Heart left ventricle (tissue), 16 donors: ENCODE data around the gene HOPX. TPM values are rescaled to one million over a fixed set of nuclear protein-coding genes. Genes with fewer than 3 reads are reported as not detected.

Experiments used
- ATAC-seq, 4 donors: fragments of 200-7000 bp; cut with Tn5 transposase; one replicate each; pipeline ENCODE4 v1.9.1; 2020 to 2022; ENCODE audit warnings: moderate library complexity in 4 of 4, mild to moderate bottlenecking in 3 of 4, moderate number of reproducible peaks in 1 of 4
- DNase-seq, 5 donors: peaks; one replicate each; pipeline ENCODE4 v3.0.0-alpha.2; 2020
- H3K27ac ChIP-seq, 12 donors: fragments of 200-600 bp; sonication (generic) in 4 of 12; one replicate each; pipeline versions ENCODE4 v1.5.0 to v1.8.0; 2016 to 2022; ENCODE audit warnings: mild to moderate bottlenecking in 2 of 12
- H3K27me3 ChIP-seq, 9 donors: fragments of 200-600 bp; sonication (generic) in 2 of 9; one replicate each; pipeline versions ENCODE4 v1.5.1 to v1.8.0; 2016 to 2022; ENCODE audit warnings: mild to moderate bottlenecking in 3 of 9
- H3K36me3 ChIP-seq, 9 donors: fragments of 200-600 bp; sonication (generic) in 2 of 9; one replicate each; pipeline versions ENCODE4 v1.5.0 to v1.8.0; 2018 to 2022; ENCODE audit warnings: mild to moderate bottlenecking in 2 of 9
- H3K4me1 ChIP-seq, 12 donors: fragments of 200-600 bp; sonication (generic) in 4 of 12; one replicate each; pipeline versions ENCODE4 v1.5.0 to v1.8.0; 2016 to 2022; ENCODE audit warnings: mild to moderate bottlenecking in 3 of 12
- H3K4me3 ChIP-seq, 12 donors: fragments of 200-600 bp; sonication (generic) in 4 of 12; one replicate each; pipeline versions ENCODE4 v1.5.0 to v1.8.0; 2017 to 2022; ENCODE audit warnings: mild to moderate bottlenecking in 9 of 12, moderate library complexity in 4 of 12
- H3K9me3 ChIP-seq, 12 donors: fragments of 200-600 bp; sonication (generic) in 4 of 12; one replicate each; pipeline versions ENCODE4 v1.5.0 to v1.8.0; 2016 to 2022; ENCODE audit warnings: mild to moderate bottlenecking in 1 of 12
- POLR2A ChIP-seq, 2 donors: fragments of 450-650 bp; IDR thresholded peaks; one replicate each; pipeline ENCODE4 v1.6.1; 2017; ENCODE audit warnings: antibody characterized with exemption in 2 of 2, mild to moderate bottlenecking in 2 of 2, moderate library complexity in 2 of 2
- WGBS, 4 donors: extraction: QIAGEN DNeasy Blood & Tissue Kit in 2 of 4; methylation state at CpG; one replicate each; pipeline versions ENCODE4 v1.1.5 to v1.1.7; 2013 to 2018; 5-methylcytosine and 5-hydroxymethylcytosine counted together
- intact Hi-C, 10 donors: fragments of 100-400 bp; cut with DNase I; formaldehyde crosslinking; loops; one replicate each; pipeline versions ENCODE4 v1.11.1 to v1.14.2; 2022
- polyA plus RNA-seq, 2 donors: library from polyadenylated mRNA; stranded (reverse); fragments of 200-250 nt; gene quantifications; one replicate each; pipeline ENCODE4 v1.2.3, GENCODE V29; 2013
- total RNA-seq, 9 donors: library from RNA; depleted of rRNA in 2 of 9; stranded (reverse); fragments of >200 nt in 2 of 9; fragmentation: NEBNext Ultra II Directional in 3 of 9; extraction: Animal tissue kit (Norgen Biotek cat#: 25700) in 3 of 9; gene quantifications; one replicate each; pipeline versions ENCODE4 v1.1.0 to v1.2.4, GENCODE V29; 2016 to 2023
- TF ChIP-seq, protein P1 (sequence below), 12 donors: fragments of 200-600 bp; sonication (generic) in 4 of 12; IDR thresholded peaks; one replicate each; pipeline versions ENCODE4 v1.5.0 to v1.8.0; 2018 to 2022; ENCODE audit warnings: antibody characterized with exemption in 12 of 12, mild to moderate bottlenecking in 5 of 12
- donor health status: ischemic (EF 13 %, LVEDD 7.1; RV severe dilation, severe dysfunction).
- donor health status: healthy with polysubstance abuse.
- donor health status: DM: no; HTN: yes; CAD: no.
- donor health status: DM: no; HTN: no; CAD: no.
- donor health status: ischemic (EF 25% LVEDD 6.9; RV normal size, moderate dysfunction).
- donor health status: ischemic (EF 25% LVEDD 5.7; RV mildly dilated, moderate dysfunction).
- donor health status: healthy.
- donor health status: DM: yes; HTN: yes; CAD: no.
- donor health status: ischemic (EF 35%, LVEDD 5.7; RV mildly dilated, moderate dysfunction).
- donor health status: nonischemic (EF 11% LVEDD 7.7; RV severe dilation, severe dysfunction).
- donor health status: DM: yes; HTN: yes; CAD: no.
- donor health status: PGD.
- donor health status: ischemic (EF 29% LVEDD 5.4; RV normal size, mild dysfunction).
- donor health status: nonischemic (EF 23%, LVEDD 6.1; RV moderate dilation, normal function).

HOPX gene
- total and polyA plus RNA-seq, 11 donors: 1.5 to 223 (median 21.1) TPM

- Histone ChIP-seq H3K27me3 (no peaks in the 10 kb centered on the region), H3K27ac (peak overlapping the region in 2 of 12 donors; percentile 5 to 67), H3K9me3 (no peaks in the 10 kb centered on the region), H3K4me3 (no peak overlapping the region), H3K36me3 (no peaks in the 10 kb centered on the region), H3K4me1 (peaks cover 0 to 16% (median 0%) of the 10 kb centered on the region in 12 donors)
- TF ChIP-seq, protein P1, sequence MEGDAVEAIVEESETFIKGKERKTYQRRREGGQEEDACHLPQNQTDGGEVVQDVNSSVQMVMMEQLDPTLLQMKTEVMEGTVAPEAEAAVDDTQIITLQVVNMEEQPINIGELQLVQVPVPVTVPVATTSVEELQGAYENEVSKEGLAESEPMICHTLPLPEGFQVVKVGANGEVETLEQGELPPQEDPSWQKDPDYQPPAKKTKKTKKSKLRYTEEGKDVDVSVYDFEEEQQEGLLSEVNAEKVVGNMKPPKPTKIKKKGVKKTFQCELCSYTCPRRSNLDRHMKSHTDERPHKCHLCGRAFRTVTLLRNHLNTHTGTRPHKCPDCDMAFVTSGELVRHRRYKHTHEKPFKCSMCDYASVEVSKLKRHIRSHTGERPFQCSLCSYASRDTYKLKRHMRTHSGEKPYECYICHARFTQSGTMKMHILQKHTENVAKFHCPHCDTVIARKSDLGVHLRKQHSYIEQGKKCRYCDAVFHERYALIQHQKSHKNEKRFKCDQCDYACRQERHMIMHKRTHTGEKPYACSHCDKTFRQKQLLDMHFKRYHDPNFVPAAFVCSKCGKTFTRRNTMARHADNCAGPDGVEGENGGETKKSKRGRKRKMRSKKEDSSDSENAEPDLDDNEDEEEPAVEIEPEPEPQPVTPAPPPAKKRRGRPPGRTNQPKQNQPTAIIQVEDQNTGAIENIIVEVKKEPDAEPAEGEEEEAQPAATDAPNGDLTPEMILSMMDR (IDR thresholded peaks at IDR 0.05): no peak
- no peak for TF ChIP-seq POLR2A (IDR thresholded peaks at IDR 0.05)
- DNase-seq: no peak
- peak in 2 of 4 donors; percentile 42 to 54 for ATAC-seq
- intact Hi-C loops: no loop called here
- 34 to 41% (median 40%) methylated on average over 2 of the region's 2 CpGs for WGBS, 4 donors
Measured at GRCh38 chr4:56701644-56702043, 20.5 kb upstream of the HOPX start.

GRCh38 chr4:56701161-56701480 lies 20.0 kb upstream of the HOPX start:
- 84 to 92% (median 85%) methylated on average over 4 of the region's 4 CpGs for WGBS, 4 donors
- H3K4me1 ChIP-seq: peaks cover 0 to 16% (median 0%) of the 10 kb centered on the region in 12 donors
- H3K9me3 ChIP-seq: no peaks in the 10 kb centered on the region
- ATAC-seq (no peak), DNase-seq (no peak)
- intact Hi-C loops: no loop called here
- H3K36me3 ChIP-seq: no peaks in the 10 kb centered on the region
- H3K4me3 ChIP-seq: no peak overlapping the region
- peak overlapping the region in 1 of 12 donors; percentile 67 for H3K27ac ChIP-seq
- TF ChIP-seq, protein P1 (IDR thresholded peaks at IDR 0.05): no peak
- no peak for TF ChIP-seq POLR2A (IDR thresholded peaks at IDR 0.05)
- no peaks in the 10 kb centered on the region for H3K27me3 ChIP-seq

DNA sequence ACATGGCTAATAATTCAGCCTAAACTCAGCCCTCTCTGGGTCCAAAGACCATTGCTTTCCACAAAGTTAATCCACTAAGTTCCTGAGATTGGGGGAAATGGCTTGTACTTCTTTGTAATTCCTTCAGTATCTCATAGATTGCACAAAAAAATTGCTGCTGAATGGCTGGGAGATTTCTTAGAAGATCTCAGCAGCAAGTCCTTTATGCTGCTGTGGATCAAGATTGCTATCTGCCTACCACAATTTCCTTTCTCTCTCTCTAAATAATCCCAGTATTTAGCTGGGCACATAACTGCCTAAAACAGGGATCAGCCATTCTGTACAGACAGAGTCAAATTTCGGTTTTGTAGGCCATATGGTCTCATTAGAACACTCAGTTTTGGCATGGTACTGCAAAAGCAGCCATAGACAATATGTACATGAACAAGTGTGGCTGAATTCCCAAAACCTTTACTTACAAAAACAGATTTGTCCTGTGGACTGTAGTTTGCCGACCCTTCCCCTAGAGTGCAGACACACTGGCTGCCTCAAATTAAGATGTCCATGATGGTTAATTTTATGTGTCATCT lies 18.5 kb upstream of the HOPX start:
- DNase-seq: no peak
- 75 to 93% (median 79%) methylated on average over 2 of the region's 2 CpGs for WGBS, 4 donors
- Histone ChIP-seq H3K4me3 (no peak overlapping the region), H3K9me3 (no peaks in the 10 kb centered on the region), H3K4me1 (peaks cover 0 to 16% (median 0%) of the 10 kb centered on the region in 12 donors), H3K27me3 (no peaks in the 10 kb centered on the region), H3K27ac (no peak overlapping the region), H3K36me3 (no peaks in the 10 kb centered on the region)
- intact Hi-C loops: no loop called here
- no peak for TF ChIP-seq POLR2A (IDR thresholded peaks at IDR 0.05)
- TF ChIP-seq, protein P1 (IDR thresholded peaks at IDR 0.05): no peak
- no peak for ATAC-seq

GRCh38 chr4:56698329-56698728 lies 17.2 kb upstream of the HOPX start:
- Histone ChIP-seq H3K9me3 (no peaks in the 10 kb centered on the region), H3K4me3 (no peak overlapping the region), H3K36me3 (no peaks in the 10 kb centered on the region), H3K4me1 (peaks cover 0 to 16% (median 0%) of the 10 kb centered on the region in 12 donors), H3K27ac (no peak overlapping the region), H3K27me3 (no peaks in the 10 kb centered on the region)
- no peak for DNase-seq
- TF ChIP-seq, protein P1 (IDR thresholded peaks at IDR 0.05): no peak
- no peak for TF ChIP-seq POLR2A (IDR thresholded peaks at IDR 0.05)
- intact Hi-C loops: no loop called here
- peak in 2 of 4 donors; percentile 30 to 37 for ATAC-seq
- 48 to 66% (median 59%) methylated on average over 4 of the region's 4 CpGs for WGBS, 4 donors
